Sigmoid colon (tissue), 4 donors: Measurements from ENCODE around the gene RSBN1L.

Experiments used
- EP300 ChIP-seq, 4 donors: sonication (generic); formaldehyde crosslinking; IDR thresholded peaks; one replicate each; pipeline ENCODE4 v1.6.1; 2017; ENCODE audit warnings: antibody characterized with exemption in 4 of 4
- POLR2A ChIP-seq, 2 donors: fragments of 450-650 bp; IDR thresholded peaks; one replicate each; pipeline ENCODE4 v1.6.1; 2016; ENCODE audit warnings: antibody characterized with exemption in 2 of 2, mild to moderate bottlenecking in 2 of 2, moderate library complexity in 2 of 2
- POLR2AphosphoS5 ChIP-seq, 4 donors: sonication (generic); formaldehyde crosslinking; IDR thresholded peaks; one replicate each; pipeline ENCODE4 v1.6.1; 2017; ENCODE audit warnings: antibody characterized with exemption in 4 of 4
- TF ChIP-seq, protein P1 (sequence below), 4 experiments: fragments of 450-650 bp in 3 of 4; fragments of 200-600 bp in 1 of 4; IDR thresholded peaks; one replicate each; pipeline ENCODE4 v1.5.1; 2016 to 2019; ENCODE audit warnings: antibody characterized with exemption in 4 of 4, mild to moderate bottlenecking in 3 of 4, moderate library complexity in 2 of 4

DNA sequence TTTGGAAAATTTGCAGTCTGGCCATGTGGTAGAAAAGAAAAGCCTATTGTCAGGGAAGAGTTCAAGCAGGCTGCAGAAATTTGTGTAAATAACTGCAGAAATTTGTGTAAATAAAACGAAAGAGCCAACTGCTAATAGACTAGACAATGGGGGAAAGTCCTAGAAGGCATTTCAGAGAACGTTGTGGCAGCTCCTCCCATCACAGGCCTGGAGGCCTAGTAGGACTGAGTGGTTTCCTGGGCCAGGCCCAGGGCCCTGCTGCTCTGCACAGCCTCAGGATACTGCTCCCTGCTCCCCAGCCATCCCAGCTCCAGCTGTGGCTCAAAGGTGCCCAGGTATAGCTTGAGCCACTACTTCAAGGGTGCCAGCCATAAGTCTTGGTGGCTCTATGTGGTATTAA, 50.9 kb downstream of the RSBN1L start:
- TF ChIP-seq, protein P1, sequence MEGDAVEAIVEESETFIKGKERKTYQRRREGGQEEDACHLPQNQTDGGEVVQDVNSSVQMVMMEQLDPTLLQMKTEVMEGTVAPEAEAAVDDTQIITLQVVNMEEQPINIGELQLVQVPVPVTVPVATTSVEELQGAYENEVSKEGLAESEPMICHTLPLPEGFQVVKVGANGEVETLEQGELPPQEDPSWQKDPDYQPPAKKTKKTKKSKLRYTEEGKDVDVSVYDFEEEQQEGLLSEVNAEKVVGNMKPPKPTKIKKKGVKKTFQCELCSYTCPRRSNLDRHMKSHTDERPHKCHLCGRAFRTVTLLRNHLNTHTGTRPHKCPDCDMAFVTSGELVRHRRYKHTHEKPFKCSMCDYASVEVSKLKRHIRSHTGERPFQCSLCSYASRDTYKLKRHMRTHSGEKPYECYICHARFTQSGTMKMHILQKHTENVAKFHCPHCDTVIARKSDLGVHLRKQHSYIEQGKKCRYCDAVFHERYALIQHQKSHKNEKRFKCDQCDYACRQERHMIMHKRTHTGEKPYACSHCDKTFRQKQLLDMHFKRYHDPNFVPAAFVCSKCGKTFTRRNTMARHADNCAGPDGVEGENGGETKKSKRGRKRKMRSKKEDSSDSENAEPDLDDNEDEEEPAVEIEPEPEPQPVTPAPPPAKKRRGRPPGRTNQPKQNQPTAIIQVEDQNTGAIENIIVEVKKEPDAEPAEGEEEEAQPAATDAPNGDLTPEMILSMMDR (IDR thresholded peaks at IDR 0.05) = no peak
- TF ChIP-seq POLR2AphosphoS5 (IDR thresholded peaks at IDR 0.05) = no peak
- TF ChIP-seq POLR2A (IDR thresholded peaks at IDR 0.05) = no peak
- TF ChIP-seq EP300 (IDR thresholded peaks at IDR 0.05) = no peak
